HepG2 (cell line): ENCODE data around the gene GRB2. TPM values are rescaled to one million over a fixed set of nuclear protein-coding genes. Genes with fewer than 3 reads are reported as not detected.

Experiments
- AHR ChIP-seq: IDR thresholded peaks from 2 replicates; pipeline ENCODE4 v1.6.1; 2018; ENCODE audit warnings: missing genetic modification reagents, missing compliant biosample characterization
- CENPBD1 ChIP-seq: sonication (generic); formaldehyde crosslinking; IDR thresholded peaks from 2 replicates; pipeline ENCODE4 v1.8.0; 2022; ENCODE audit warnings: missing genetic modification reagents, low read depth, mild to moderate bottlenecking, borderline replicate concordance
- CHD4 ChIP-seq: fragments of 200-600 bp; sonication (generic); IDR thresholded peaks from 2 replicates; pipeline ENCODE4 v1.7.0; 2017; ENCODE audit warnings: mild to moderate bottlenecking, low read length, borderline replicate concordance
- HMGA1 ChIP-seq: sonication (generic); formaldehyde crosslinking; conservative IDR thresholded peaks from 2 replicates; pipeline ENCODE4 v1.4.0; 2020; ENCODE audit warnings: missing genetic modification reagents
- HNRNPH1 ChIP-seq: fragments of 200-400 bp; formaldehyde crosslinking; optimal IDR thresholded peaks from 2 replicates; pipeline ENCODE3; 2017; ENCODE audit warnings: mild to moderate bottlenecking, low read depth, low read length
- SMYD3 ChIP-seq: sonication (generic); formaldehyde crosslinking; IDR thresholded peaks from 2 replicates; pipeline ENCODE4 v1.8.1; 2023; ENCODE audit warnings: mild to moderate bottlenecking, missing genetic modification reagents
- THAP8 ChIP-seq: sonication (generic); formaldehyde crosslinking; IDR thresholded peaks from 2 replicates; pipeline ENCODE4 v1.5.1; 2020; ENCODE audit warnings: missing genetic modification reagents, mild to moderate bottlenecking, borderline replicate concordance
- TRAFD1 ChIP-seq: sonication (generic); formaldehyde crosslinking; IDR thresholded peaks from 2 replicates; pipeline ENCODE4 v1.5.1; 2020; ENCODE audit warnings: missing genetic modification reagents, mild to moderate bottlenecking, borderline replicate concordance
- ZFP1 ChIP-seq: IDR thresholded peaks from 2 replicates; pipeline ENCODE4 v1.6.1; 2016
- ZNF275 ChIP-seq: sonication (generic); formaldehyde crosslinking; IDR thresholded peaks from 2 replicates; pipeline ENCODE4 v1.8.0; 2022; ENCODE audit warnings: missing genetic modification reagents, mild to moderate bottlenecking, inconsistent platforms, borderline replicate concordance
- ZNF282 ChIP-seq: fragments of 450-650 bp; IDR thresholded peaks from 2 replicates; pipeline ENCODE4 v1.6.1; 2018; ENCODE audit not compliant: partially characterized antibody
- ZNF337 ChIP-seq: sonication (generic); formaldehyde crosslinking; IDR thresholded peaks from 2 replicates; pipeline ENCODE4 v1.5.1; 2020; ENCODE audit warnings: missing genetic modification reagents, low read depth, mild to moderate bottlenecking, borderline replicate concordance
- ZNF414 ChIP-seq: sonication (generic); formaldehyde crosslinking; IDR thresholded peaks from 2 replicates; pipeline ENCODE4 v1.5.0; 2020; ENCODE audit warnings: missing genetic modification reagents
- ZNF563 ChIP-seq: sonication (generic); formaldehyde crosslinking; IDR thresholded peaks from 2 replicates; pipeline ENCODE4 v1.8.0; 2022; ENCODE audit warnings: mild to moderate bottlenecking, moderate library complexity, missing genetic modification reagents
- ZNF646 ChIP-seq: sonication (generic); formaldehyde crosslinking; IDR thresholded peaks from 2 replicates; pipeline ENCODE4 v1.9.0; 2021; ENCODE audit warnings: mild to moderate bottlenecking, missing genetic modification reagents
- ZNF672 ChIP-seq: sonication (generic); formaldehyde crosslinking; IDR thresholded peaks from 2 replicates; pipeline ENCODE4 v1.8.1; 2022; ENCODE audit warnings: missing genetic modification reagents
- ZNF674 ChIP-seq: sonication (generic); formaldehyde crosslinking; IDR thresholded peaks from 2 replicates; pipeline ENCODE4 v1.5.0; 2020; ENCODE audit warnings: low read depth, mild to moderate bottlenecking, missing genetic modification reagents
- polyA plus RNA-seq, 8 experiments: library from polyadenylated mRNA; depleted of rRNA in 3 of 8; stranded (reverse) in 7 of 8; unstranded in 1 of 8; fragments of >200 nt; fragmentation: Illumina TruSeq in 4 of 8; extraction: Trizol in 4 of 8; gene quantifications; 2 replicates each; pipeline versions ENCODE4 v1.2.1 to v1.2.3, GENCODE V29; 2011 to 2016; ENCODE audit warnings: low read depth in 4 of 8, missing spikeins in 1 of 8, mixed read lengths in 1 of 8; ENCODE audit not compliant: insufficient read depth in 1 of 8
- total RNA-seq, 5 experiments: library from RNA; depleted of rRNA; stranded (reverse); fragments of >200 nt; fragmentation: Illumina TruSeq; extraction: Trizol; gene quantifications; 2 replicates each; pipeline ENCODE4 v1.2.3, GENCODE V29; 2016; ENCODE audit warnings: low read depth in 1 of 5

GRB2 gene
- total and polyA plus RNA-seq, 2 of the 13 experiments (the other 11 are each of a cell fraction or from before 2014, with no cell fraction given) = 84.6 to 92.3 TPM

- TF ChIP-seq ZNF337 (0 out of 2 replicates have a peak, but pooled peaks have one; percentile 61), ZNF674 (CRISPR knock-in tag) (peak; percentile 95), CENPBD1 (CRISPR knock-in tag) (no peak), ZFP1 (CRISPR knock-in tag) (no peak), ZNF414 (CRISPR knock-in tag) (peak; percentile 73; the same call in 1 of the 2 replicates), ZNF646 (CRISPR knock-in tag) (0 out of 2 replicates have a peak, but pooled peaks have one; percentile 31), SMYD3 (CRISPR knock-in tag) (no peak), ZNF563 (no peak; the same call in 1 of the 2 replicates), ZNF275 (CRISPR knock-in tag) (no peak), ZNF282 (no peak), TRAFD1 (no peak), AHR (CRISPR knock-in tag) (0 out of 2 replicates have a peak, but pooled peaks have one; percentile 23), THAP8 (CRISPR knock-in tag) (peak; percentile 35; the same call in 1 of the 2 replicates), CHD4 (no peak), HMGA1 (no peak), ZNF672 (no peak), HNRNPH1 (no peak)
Measured at GRCh38 chr17:75270218-75270965, 135.1 kb downstream of the GRB2 start (continued).
